NCI-H2107 treated with DMSO at 0.1 percent for 48 hours (cell line): ENCODE results near the gene TDRD3.
"Not testable (repeated sequence)": the region's sequence is repeated elsewhere in the genome, so short reads cannot be mapped to it uniquely, and the experiment has no call there.

Source experiments
- DNase-seq: peaks from one replicate; lab custom pipeline; 2025; ENCODE audit not compliant: unreplicated experiment; lab: John Stamatoyannopoulos, UW

The TDRD3 gene

DNA sequence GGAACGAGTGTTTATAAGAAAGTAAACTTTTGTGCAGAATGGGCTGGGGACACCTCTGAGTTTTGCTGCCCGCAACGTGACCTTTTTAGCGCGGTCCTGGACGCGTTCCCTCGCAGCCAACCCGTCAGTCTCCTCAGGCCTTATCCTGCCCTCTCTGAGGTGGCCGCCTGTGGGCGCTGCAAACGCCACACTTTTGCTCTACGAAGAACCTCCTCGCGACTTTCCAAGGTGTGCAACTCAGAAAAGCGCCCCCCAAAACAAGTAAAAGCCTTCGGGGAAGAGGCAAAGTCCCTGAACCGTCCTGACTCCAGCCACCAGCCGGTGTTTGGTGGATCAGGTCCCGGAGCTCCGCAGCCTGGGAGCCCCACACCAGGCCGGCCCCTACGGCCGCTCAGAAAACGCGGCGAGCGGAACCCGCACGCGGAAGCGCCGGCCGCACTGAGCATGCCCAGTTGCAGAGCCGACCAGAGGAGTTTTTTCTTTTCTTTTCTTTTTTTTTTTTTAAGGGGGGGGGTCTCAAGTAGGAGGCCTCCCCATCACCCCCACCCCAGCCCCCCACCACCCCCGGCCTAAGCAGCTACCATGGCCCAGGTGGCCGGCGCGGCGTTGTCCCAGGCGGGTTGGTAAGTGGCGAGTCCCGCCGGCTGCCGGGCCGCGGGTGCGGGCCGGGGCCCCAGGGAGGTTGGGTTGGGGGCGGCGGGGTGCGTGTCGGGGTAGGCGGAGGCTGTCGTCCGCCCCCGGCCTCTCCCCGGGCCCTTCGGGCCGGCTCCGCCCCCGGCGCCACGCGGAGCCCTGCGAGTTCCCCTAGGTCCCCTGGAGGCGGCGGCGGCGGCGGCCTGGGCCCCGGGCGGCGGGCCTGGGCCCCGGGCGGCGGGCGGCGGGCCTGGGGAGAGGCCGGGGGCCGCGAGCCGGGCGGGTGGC is at the start of gene TDRD3:
Gene TDRD3, plus strand, starts transcription at position 438 of the 921 bp plus-strand sequence. Its CDS starts 145 bp downstream, at position 583.
- peak; percentile 63 for DNase-seq

DNA sequence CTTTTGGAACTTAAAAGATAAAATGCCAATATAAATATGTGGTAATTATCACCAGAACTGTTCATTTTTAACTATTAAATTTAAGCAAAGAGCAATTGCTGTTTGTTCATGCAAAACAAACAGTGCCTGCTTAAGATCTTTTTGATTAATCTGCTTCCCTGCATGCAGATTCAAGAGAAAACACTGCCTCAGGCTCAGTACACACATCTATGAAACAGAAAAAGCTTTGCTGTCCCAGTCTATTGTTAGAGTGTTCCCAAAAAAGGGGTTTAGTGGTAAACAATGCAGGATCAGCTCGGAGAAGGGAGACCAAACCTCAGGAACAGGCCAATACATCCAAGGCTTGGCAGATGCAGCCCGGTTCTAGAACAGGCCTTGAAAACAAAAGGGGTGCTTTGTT is 49.3 kb upstream of the TDRD3 start:
- DNase-seq, result no peak

DNA sequence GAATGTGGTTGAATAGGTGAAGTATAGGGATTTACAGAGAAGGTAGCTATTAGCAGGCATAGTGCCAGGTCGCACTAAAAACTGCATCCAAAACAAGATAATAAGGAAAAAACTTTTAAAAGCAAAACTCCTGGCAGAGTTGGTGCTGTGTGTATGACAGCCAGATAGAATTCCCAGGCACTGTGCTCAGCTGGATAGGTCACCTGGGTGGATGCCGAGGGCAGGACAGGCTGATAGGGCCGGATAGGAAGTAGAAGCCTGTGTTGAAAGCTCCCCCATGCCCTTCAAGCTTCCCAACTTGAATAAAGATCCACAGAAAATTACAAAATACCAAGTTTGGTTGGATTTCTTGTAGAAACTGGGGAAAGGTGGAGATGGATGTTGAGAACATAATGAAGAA is 48.9 kb upstream of the TDRD3 start:
- DNase-seq, result no peak

GRCh38 chr13:60351326-60351725 is 45.7 kb upstream of the TDRD3 start:
- no peak for DNase-seq

GRCh38 chr13:60351855-60352615 is 45.0 kb upstream of the TDRD3 start:
- DNase-seq, result no peak

DNA sequence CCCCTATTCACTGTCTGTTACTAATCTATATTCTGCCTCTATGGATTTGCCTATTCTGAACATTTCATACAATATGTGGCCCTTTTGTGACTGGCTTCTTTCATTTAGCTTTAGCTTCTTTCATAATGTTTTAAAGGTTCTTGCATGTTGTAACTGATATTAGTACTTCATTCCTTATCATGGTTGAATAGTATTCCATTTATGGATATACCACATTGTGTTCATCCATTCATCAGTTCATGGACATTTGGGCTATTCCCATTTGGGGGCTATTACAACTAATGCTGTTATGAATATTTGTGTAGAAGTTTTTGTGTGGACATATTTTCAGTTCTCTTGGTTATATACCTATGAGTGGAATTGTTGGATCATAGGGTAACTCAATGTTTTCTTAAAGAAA is 44.4 kb upstream of the TDRD3 start:
- no peak for DNase-seq

DNA sequence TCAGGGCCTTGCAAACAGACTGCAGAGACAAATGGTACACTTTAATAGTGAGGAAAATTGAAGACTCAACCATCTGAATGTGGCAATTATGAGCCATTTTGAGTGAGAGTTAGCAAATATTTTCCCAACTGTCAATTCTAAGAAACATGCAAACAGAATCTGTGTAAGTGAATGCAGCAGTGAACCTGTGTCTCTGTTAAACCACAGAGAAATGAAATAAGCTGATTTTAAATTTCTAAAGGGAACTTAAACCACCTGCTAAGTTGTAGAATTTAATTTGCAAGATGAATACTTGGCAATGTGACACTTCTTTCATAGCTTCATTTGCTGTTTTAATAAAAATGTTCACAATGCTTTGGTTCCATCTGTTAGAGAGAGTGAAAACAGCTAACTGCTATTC is 42.0 kb upstream of the TDRD3 start:
- no peak for DNase-seq

DNA sequence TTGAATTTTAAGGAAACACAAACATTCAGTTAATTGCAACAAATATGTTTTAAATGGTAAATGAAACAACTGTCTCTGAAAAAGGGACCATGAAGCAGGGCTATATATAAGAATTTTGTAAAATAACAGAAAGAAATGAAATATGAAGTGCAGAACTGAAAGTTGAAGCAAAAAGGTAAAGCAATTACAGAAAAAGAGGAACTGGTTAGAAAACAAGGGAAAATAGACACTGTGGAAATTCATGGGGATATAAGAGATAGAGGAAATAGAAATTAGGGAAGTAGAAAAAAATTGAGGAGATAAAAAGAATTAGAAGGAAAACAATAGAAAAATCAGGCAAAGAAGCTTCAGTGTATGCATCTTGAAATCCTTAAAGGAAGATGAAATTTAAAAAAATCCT is 40.0 kb upstream of the TDRD3 start:
- no peak for DNase-seq

DNA sequence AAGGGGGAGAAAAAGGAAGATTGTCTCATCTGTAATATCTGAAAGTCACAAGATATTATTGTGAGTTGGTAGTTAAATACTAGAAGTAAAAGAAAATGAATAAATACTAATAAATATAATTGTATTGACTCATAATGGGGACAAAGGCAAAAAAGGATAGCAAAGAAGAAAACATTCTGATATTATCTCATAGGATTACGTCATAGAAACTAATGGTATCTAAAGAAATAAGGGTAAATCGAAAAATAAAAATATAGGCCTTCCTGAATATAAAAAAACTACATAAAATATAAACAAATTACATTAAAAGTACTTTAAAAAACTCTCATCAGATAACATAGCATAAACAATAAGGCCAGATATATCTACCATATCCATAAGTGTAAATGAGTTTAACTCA is 38.6 kb upstream of the TDRD3 start:
- no peak for DNase-seq

DNA sequence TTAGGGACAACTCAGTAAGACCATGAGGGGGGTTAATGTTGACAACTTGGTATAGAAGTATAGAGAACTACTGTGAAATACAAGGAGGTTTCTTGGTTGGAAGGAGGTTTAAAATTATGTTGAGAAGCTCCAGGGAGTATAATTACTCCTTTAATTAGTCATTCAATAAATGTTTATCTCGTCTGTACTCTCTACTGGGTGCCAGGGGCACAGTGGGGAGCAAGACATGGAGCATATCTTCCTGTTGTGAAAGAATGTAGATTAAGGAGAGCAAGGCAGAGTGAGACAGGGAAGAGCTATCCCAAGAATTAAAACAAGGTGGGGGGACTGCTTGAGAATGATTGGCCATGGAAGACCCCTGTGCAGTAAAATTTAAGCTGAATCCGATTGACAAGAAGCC is 33.7 kb upstream of the TDRD3 start:
- DNase-seq, result no peak

GRCh38 chr13:60369242-60369641 is 27.8 kb upstream of the TDRD3 start:
- no peak for DNase-seq

DNA sequence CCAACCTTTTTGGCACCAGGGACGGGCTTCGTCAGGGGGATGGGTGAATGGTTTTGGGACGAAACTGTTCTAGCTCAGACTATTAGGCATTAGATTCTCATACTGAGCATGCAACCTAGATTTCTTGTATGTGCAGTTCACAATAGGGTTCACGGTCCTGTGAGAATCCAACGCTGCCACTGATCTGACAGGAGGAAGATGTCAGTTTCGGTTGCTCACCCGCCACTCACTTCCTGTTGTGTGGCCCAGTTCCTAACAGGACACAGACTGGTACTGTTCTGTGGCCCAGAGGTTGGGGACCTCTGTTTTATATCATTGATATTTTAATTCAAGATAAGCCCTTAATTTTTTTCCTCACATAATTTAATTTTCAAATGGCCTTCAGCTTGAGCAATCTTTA is 26.7 kb upstream of the TDRD3 start:
- no peak for DNase-seq

- no peak for DNase-seq
Observed at GRCh38 chr13:60372141-60372540, 24.9 kb upstream of the TDRD3 start.

DNA sequence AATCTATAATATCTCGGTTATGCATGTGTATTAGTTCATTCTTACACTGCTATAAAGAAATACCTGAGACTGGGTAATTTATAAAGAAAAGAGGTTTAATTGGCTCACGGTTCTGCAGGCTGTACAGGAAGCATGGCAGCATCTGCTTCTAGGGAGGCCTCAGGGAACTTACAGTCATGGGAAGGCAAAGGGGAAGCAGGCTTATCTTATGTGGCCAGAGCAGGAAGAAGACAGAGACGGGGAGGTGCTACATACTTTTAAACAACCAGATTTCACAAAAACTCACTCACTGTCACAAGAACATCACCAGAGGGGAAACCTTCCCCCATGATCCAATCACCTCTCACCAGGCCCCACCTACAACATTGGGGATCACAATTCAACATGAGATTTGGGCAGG is 17.7 kb upstream of the TDRD3 start:
- not testable (repeated sequence) for DNase-seq

DNA sequence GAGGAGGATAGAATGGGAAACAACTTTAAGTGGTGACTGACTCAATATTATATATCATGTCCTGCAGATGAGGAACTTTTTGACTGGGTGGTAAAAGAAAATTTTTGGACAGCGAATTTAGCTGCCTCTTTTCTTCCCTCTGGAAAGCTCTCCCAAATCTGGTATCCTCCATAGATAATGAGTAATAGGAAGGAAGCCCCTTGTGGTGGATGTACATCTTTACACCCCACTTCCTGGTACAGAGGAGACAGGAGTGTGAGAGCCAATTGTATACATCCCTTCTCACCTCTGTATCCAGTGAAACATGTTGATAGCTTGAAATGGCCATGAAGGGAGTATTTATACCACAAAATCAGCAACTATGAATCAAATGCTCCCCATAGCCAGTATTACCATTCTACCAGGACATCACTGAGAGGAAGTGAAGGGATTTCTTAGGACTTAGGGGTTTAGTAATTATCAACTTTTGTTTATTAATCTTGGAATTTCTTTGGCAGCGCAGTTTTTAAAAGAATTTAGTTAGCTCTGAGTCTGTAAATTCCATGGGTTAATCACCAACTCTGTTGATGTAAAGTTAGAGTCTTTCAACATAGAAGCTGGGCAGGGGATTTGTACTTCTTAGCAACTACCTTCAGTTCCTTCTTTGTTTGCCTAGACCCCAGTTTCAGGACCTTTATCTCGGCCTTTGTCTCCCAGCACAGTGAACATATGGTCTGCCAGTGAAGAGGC is 17.0 kb upstream of the TDRD3 start:
- DNase-seq, result no peak

- DNase-seq, result no peak
Observed at GRCh38 chr13:60384911-60385310, 12.1 kb upstream of the TDRD3 start.

- no peak for DNase-seq
Observed at GRCh38 chr13:60386250-60386649, 10.8 kb upstream of the TDRD3 start.

GRCh38 chr13:60392131-60392530 is 4.9 kb upstream of the TDRD3 start:
- DNase-seq, result no peak

GRCh38 chr13:60395971-60396782 is 843 bp upstream of the TDRD3 start:
- DNase-seq, result peak; percentile 74

- DNase-seq, result peak; percentile 2
Observed at GRCh38 chr13:60397704-60398378, 821 bp downstream of the TDRD3 start.
